GM21619 (cell line): ENCODE data around the gene LY6G6F.
A peak's percentile ranks its signal among the peaks of the same experiment; 100 is the strongest.
"Not testable (repeated sequence)": the region's sequence is repeated elsewhere in the genome, so short reads cannot be mapped to it uniquely, and the experiment has no call there.

Experiments
- ATAC-seq: cut with Tn5 transposase; IDR thresholded peaks from one replicate; pipeline ENCODE4 v1.9.1; 2021; ENCODE audit not compliant: unreplicated experiment

Gene LY6G6F

DNA sequence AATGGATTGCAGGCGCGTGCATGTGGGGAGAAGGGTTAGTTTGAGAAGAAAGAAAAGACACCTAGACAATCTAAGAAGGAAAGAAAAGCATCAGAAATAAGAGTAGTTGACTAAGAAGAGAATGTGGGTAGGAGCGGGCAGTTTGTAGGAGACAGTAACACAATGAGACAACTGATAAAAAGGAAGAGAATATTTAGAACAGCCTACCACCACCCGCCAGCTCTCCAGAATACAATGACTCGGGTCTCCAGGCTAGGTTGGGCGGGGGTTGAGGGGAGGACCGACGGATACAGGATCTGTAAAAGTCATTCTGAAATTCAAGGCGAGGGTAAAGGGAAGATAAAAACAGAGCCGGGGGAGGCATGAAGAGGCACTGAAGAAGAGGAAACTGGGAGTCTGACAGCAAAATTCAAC, 4.3 kb upstream of the LY6G6F start:
- no peak for ATAC-seq

DNA sequence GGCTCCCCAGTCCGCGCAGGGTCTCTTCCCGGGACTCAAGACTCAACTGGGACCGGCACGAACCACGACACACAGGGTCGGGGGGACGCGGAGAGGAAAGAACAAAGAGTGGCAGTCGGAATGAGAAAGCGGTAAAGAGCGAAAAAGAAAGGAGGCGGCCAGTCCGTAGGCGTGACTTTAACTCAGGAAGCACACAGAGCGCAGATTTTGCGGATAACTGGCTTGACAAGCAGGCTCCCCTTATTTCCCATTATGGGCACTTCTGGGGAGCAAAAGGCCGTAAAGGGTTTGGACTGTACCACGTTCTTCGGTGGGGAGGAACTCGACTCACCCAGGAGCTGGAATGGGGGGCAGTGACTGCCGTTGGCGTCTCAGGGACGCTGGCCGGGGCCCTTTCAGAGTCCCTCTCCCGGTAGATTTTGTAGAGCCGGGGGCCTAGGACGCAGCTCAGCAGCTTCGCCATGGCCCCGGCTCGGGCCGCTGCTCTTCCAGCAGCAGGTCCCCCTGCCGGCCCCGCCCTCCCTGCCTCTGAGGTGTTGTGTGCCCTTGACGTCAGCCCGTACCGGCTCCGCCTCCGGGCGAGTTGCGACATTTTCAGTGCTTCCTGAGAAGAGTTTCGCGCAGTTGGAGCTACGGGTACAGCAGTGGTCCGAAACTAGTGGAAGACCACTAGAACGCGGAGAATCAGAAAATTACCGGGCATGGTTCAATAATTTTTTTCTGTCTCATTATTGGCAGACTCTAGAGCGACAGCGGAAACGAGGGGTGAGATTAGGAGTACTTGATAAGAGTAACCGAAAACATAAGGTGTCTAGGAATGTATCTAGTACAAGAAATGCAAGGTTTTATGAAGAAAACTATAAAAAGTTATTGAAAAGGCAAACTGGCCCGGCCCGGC, 3.6 kb upstream of the LY6G6F start, which contains the start of gene ABHD16A:
ABHD16A (minus strand) TSS at position 506 of the 898 bp plus-strand sequence; CDS start at position 463, 43 bp downstream.
- ATAC-seq, result peak; percentile 70

DNA sequence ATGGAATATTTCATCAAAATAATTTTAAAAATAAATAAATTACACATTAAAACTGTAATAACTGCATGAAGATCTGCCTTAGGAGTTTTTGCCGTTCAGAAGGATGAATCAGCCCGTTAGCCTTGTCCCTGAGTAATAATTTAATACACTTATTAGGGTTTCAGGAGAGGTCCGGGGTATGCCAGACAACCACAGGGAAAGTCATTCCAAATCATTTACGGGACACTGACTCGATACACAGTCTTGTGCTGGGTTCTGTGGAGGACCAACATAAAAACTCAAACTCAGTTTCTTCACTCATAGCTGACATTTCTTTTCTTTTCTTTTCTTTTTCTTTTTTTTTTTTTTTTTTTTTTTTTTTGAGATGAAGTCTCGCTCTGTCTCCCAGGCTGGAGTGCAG, 735 bp upstream of the LY6G6F start:
- ATAC-seq, result no peak

DNA sequence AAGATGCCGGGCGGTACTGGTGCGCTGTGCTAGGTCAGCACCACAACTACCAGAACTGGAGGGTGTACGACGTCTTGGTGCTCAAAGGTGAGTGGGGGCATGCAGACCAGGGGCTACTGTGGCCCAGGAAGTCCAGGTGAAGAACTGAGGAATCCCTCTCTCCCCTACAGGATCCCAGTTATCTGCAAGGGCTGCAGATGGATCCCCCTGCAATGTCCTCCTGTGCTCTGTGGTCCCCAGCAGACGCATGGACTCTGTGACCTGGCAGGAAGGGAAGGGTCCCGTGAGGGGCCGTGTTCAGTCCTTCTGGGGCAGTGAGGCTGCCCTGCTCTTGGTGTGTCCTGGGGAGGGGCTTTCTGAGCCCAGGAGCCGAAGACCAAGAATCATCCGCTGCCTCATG, 1.0 kb downstream of the LY6G6F start:
- ATAC-seq, result no peak

DNA sequence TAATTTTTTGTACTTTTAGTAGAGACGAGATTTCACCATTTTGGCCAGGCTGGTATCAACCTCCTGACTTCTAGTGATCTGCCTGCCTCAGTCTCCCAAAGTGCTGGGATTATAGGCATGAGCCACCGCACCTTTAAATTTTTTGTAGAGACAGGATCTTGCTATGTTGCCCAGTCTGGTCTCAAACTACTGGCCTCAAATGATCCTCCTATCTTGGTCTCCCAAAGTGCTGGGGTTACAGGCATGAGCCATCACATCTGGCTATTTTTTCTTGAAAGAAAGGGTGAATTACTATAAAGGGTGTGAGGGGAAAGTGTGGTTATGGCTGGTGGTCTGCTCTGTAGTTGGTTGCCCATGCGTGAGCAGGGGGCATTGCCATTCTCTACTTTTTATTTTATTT, 1.6 kb downstream of the LY6G6F start:
- no peak for ATAC-seq

DNA sequence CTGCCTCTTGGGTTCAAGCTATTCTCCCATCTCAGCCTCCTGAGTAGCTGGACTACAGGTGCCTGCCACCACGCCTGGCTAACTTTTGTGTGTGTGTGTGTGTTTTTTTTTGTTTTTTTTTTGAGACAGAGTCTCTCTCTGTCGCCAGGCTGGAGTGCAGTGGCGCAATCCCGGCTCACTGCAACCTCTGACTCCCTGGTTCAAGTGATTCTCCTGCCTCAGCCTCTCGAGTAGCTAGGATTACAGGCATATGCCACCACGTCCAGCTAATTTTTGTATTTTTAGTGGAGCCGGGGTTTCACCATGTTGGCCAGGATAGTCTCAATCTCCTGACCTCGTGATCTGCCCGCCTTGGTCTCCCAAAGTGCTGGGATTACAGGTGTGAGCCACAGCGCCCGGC, 2.5 kb downstream of the LY6G6F start:
- ATAC-seq, result not testable (repeated sequence)

DNA sequence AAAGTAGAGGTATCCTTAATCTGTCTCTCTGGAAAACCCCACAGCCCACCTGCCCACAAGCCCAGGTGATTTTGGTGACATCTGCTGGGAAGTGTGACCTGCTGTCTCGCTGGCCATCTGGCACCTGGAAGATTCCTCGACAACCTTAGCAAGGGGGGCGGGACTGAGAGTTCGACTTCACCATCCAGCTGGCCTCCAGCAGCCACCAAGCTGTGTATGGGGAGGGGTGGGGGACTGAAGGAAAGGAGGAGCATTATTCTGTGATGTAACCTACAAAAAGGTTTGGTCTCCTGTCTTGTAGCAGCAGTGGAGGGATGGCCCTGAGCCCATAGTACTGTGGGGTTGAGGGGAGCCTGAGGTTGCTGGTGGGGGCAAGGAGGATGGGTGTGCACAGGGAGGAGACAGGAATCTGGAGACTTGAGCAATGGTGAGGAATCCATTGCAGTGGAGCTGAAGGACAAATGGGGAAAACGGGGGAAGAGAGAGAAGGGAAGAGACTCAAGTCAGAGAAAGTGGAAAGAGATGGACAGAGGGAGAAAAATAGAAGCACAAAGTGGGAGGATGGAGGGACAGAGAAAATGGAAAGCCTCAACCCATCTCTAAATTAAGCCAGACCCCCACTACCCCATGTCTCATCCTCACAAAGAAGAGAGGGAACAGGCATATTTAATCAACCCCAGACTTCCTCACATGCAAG, 4.0 kb downstream of the LY6G6F start:
- ATAC-seq, result no peak

DNA sequence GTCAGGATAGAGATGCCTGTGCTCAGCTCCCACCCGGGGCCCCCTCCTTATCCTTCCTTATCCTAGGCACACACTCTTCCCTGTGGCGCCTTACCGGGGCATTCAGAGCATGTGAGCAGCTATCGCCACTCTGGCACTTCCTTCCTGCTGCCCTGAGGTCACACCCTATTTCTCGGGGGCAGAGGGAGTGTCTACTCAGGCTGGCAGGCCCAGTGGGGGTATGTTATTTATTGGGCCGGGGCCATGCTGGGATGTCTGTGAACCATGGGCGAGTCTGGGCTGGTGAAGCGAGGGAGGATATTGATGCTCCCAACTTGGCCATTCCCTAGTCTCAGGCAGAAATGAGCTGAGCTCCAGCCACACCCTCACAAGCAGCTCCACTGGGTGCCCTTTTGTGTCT, 4.6 kb downstream of the LY6G6F start:
- ATAC-seq, result no peak

DNA sequence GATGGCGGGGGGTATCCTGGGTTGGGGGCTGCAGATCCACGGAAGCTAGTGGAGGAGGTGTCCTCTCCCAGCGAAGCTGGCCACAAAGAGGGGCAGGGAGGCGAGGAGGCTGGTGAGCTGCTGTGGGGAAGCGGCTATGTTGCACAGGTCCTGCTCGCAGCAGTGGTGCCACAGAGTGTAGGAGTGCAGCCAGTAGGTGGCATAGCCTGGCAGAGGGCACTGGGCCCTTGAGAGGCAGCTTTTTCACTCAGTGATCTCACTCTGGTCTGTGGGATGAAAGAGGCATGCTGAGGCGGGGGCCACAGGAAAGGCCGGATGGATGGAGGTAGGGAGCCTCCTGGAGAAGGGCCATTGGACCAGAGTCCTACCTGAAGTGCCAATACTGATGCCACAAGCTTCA, 5.6 kb downstream of the LY6G6F start:
- ATAC-seq, result no peak

DNA sequence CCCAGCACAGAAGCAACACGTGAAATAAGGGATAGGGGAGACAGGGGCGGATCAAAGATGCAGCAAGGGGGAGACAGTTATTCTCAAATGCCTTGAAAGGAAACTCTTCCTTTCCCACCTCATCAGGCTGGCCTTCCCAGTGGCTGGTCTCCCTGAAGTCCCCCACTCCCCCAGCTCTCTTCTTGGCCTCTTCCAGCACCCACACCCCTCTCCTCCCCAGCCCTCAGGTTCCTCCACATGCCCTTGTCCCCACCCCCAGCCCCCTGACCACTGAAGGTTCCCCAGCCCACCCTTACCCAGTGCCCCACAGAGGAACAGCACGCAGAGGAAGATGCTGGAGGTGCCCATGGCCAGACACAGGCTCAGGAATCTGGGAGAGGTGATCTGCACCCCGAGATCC, 6.8 kb downstream of the LY6G6F start:
- ATAC-seq, result no peak

DNA sequence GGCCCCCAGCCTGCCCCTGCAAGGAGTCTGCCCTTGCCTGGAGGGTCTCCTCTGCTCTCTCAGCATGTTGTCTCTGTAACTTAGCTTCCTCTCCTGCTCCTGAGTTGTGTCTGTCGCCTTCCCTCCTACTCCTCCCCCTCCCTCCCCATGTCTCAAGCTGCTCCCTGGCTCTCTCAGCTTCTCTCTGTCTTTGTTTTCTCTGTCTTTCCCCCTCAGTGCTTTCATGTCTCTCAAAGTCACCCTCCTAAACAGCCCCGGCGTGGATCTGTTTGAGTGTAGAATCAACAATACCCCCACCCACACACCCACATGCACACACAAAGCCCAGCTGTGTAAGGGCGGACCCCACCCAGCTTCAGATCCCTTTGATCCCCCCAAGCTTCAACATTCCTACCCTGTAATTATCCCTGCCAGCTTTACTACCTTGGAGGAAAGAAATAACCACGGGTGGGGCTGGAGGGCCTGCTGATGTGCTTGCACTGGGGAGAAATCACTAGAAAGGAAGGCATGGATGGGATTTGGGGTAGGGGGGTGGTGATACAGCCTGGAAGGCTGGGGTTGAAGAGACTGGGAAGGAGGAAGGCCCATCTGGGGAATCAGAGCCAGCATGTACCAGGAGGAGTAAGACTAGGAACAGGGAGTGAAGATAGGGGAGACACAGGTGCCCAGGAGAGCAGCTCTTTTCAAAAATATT, 7.5 kb downstream of the LY6G6F start:
- ATAC-seq, result no peak

DNA sequence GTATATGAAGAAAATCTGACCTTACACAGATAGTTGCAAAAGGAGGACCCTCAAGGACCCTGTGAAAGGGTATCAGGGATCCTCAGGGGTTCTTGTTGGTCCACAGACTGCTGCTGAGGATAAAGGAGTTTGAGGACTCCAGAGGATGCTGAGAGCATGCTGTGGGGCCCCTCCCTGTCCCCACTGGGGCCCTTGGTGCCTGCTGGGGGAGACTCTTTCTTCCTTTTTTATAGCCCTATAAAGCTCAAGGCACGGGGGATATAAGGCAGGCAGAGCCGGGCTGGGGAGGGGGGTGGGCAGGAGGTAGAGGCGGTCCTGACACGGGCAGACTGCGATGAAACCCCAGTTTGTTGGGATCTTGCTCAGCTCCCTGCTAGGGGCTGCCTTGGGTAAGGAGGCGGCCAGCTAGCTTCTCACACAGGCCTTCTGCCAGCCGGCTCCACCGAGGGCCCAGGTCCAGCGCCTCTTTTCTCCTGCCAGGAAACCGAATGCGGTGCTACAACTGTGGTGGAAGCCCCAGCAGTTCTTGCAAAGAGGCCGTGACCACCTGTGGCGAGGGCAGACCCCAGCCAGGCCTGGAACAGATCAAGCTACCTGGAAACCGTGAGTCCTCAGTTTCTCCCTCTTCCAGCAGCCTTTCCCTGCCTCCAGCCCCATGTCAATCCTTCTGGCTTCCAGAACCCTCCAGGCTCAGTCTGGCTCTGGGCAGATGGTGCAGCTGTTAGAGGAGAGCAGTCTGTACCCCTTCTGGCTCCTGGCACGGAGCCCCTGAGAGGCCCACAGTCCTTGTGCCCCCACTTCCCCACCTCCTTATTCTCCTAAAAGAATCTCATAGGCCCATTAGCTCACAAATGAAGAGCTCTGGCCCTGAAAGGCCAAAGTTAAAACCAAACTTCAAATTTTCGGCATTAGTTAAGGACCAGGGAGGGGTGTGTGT, 8.6 kb downstream of the LY6G6F start, which contains the start of gene LY6G6D:
LY6G6D (plus strand) TSS at position 327 of the 937 bp plus-strand sequence; CDS start at position 335, 8 bp downstream.
- ATAC-seq, result no peak

DNA sequence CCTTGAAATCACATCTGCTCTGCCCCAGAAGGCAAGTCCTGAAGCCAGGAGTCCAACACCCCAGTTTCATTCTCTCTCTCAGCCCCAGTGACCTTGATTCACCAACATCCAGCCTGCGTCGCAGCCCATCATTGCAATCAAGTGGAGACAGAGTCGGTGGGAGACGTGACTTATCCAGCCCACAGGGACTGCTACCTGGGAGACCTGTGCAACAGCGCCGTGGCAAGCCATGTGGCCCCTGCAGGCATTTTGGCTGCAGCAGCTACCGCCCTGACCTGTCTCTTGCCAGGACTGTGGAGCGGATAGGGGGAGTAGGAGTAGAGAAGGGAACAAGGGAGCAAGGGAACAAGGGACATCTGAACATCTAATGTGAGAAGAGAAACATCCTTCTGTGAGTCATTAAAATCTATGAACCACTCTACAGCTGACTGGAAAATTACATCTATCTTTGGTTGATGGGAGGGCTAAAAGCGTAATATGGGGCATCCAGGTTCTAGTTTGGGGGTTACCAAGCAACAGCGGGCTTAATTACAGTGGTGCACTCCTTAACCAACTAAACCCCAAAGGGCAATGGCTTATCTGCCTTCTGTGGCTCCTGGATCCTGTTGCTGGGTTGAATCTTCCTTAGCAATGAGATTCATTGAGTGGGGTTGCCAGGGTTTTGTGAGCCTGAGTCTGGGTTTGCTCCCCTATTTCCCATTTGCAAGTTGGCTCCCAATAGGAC, 11.0 kb downstream of the LY6G6F start:
- ATAC-seq, result no peak

DNA sequence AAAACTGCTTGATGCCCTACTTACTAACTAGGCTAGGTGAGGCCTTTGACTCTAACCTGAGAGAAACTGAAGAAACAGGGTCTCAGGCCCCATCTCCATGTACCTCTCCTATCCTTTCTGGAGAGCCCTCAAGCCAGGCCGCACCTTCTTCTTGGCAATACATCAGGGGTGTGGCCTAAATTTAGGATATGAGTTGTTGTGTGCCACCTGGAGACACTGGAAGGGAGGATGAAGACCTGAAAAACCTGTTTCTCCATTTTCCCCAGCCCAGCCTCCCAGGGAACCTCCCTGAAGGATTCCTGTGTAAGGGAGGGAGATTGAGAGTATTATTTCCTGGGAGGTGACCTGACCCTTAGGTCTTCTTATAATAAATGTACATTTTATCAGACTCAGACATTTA, 11.6 kb downstream of the LY6G6F start:
- no peak for ATAC-seq

DNA sequence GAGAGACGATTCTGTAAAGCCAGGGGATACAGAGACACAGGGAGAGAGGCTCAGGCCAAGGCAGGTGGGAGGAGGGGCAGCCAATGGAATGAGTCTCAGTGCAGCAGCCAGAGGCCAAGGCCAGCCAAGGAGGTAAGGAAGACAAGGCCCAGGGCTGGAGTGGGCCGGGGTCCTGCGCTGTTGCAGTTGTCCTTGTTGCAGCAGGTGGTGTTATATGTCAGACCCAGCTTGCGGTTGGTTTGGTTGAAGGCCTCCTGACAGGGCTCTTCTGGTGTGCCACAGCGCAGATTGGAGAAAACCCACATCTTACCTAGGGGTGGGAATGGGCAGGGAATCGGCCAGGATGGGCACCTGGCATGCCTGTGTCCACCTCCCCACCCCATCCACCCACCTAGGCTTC, 12.3 kb downstream of the LY6G6F start:
- ATAC-seq, result no peak

DNA sequence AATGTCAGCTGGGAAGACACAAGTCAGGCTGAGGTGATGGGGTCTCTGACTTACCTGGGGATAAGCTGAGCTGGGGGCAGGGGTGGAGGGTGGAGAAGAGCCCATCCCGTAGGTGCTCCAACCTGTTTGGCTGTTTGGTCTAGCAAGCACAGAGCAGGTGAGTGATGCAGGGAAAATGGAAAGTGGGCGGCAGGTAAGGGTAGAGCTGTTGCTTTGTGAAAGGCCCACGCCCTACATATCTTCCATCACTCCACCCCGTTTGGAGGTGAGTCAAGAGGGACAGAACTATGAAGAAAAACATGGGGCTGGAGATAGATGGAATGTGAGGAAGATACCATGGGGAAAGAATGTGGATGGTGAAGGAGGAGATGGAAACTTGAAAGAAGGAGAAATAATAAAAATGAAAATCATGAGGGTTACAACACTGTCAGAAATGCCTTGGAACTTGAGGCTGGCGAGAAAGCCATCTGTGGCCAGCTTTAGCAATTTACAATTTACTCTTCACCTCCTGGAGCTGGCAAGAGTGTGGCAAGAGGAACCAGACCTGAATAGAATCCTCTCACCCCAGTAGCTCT, 13.6 kb downstream of the LY6G6F start:
- no peak for ATAC-seq

DNA sequence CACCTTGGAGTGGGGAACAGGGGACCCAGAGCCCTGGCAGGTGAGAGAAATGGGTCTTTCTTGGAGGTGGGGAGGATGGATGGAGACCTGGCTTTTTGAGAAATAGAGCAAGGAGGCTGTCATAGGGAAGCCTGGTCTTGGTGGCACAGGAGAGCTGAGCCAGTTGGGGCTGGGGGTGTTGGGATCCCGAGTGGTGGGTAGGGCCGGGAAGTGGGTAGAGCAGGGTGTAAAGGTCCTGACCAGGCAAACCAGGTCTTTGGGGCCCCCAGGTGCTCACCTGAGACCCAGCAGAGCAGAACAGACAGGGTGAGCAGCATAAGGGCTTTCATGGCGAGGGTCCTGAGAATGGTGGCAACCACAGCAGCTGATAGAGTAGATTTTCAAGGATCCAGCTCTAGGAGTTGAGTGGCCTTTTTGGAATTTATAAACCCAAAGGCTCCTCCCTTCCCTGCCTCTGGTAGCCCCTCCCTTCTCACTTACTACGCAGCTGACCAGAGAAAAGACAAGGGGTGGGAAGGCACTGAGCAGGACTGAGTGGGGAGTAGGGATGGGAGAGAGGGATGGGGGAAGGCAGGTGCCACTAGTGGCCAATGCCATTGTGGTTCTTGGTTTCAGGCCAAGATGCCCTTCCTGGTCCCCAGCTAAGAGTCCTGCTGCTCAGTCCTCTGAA, 14.8 kb downstream of the LY6G6F start, which contains the start of gene LY6G6C:
LY6G6C (minus strand) TSS at position 396 of the 670 bp plus-strand sequence; CDS start at position 329, 67 bp downstream.
- no peak for ATAC-seq

DNA sequence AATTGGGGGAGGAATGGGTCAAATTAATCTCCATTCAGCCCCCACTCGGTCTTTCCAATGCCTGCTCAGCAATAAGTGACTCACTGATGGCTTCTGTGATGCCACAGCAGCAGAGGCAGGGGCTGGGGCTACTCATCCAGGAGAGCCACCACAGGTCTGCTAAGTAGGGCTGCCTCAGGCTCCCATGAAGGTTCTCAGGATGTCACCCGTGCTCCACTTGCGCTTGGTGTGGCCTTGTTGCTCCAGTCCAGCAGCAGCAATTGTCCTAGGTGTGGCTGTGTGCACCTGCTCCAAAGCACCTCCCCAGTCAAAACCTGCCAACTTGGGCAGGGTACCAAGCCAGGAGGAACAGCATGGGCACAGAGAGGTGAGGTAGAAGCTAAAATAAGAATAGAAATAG, 15.5 kb downstream of the LY6G6F start:
- ATAC-seq, result no peak
